Measurements from ENCODE around the gene ATP2C2.

The ATP2C2 gene

DNA sequence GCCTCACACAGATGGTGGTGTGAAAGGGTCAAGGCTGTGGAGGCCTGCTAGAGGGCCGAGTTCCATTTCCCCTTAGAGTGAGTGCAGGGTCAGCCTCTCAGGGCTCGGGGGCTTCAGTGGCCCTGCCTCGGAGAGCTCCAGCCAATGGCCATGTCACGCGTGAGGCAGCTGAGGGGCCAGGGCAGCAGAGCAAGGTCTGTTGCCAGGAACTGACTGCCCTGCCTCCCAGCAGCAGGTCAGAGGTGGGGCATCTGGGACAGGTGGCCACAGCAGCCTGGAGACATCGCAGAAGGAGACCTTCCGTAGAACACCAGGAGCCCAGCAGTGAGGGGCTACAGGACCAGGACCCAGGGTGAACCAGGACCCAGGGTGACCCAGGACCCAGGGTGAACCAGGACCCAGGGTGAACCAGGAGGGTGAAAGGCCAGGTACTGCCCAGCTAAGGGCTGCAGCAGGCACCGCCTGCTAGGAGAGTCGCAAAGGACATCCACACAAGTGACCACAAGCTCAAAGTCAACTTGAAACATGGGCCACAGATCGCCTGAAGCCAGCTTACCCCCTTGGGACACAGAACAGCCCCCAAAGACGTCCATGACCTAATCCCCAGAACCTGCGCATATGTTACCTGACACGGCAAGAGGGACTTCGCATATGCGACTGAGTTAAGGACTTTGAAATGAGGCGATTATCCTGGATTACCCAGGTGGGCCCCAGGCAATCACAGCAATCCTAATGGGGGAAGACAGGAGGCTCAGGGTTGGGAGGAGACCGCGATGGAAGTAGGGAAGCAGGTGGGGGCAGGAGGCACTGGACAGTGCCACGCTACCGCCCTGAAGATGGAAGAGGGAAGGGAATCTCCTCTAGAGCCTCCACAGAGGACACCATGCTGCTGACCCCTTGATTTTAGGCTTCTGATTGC, 141.0 kb downstream of the ATP2C2 start:
- no peak for DNase-seq

DNA sequence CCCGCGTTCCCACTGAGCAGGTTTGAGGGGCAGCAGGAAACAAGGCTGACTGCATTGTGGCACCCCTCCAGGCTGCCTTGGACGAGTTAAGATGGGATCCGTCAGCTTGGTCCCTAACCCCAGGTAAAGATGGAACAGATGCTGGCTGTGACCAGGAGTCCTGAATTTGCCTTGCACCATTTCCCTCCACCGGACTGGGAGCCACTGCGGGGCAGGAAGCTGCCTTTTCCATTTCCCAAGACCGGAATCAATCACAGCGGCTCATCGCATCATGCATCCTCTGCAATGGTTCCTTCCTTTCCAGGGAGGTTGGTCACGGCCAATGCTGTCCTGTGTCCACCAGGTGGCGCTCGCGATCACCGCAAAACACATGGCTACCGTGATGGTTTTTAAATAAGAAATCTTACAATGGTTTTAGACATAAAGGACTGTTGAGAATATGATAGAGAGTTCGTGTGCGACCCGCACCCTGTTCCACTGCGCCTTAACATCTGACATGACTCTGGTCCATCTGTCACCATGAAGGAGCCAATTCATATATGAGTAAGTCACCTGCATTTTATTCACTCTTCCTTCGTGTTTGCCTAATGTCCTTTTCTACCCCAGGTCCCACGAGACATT, 143.0 kb downstream of the ATP2C2 start:
- peak in 50 of 51 donors; percentile 33 to 88 (median 66) for DNase-seq

DNA sequence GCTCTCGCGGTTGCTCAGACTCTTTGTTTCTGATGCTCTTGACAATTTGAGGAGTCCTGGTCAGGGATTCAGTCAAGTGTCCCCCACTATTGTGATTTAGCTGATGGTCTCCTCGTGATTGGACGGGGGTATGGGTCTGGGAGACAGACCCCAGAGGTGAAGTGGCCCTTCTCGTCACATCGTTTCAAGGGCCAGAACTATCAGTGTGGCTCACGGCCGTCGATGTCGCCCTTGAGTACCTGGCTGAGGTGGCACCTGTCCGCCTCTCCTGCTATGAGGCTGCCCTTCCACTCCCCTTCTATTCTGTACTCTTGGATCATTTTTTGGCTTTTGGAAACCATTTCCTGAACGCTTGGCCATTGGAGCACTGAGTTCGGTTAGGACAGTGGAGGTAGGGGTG, 143.5 kb downstream of the ATP2C2 start:
- DNase-seq = no peak

DNA sequence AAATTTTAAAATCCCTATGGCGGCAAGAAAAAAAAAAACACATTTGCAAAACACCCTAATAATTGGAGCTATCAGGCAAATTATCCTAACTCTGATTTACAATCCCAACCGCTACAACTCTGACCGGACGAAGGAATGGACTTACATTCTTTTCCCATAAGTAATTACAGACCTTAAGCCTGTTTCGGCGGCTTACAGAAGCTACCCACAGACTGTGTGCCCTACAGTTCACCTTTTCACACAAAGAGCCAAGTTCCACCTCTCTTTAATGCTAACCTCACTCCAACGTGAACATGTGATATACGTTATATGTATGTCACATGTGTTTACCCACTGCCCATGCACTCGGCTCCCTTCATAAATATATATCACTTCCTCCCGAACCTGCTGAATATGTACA, 144.8 kb downstream of the ATP2C2 start:
- no peak for DNase-seq

DNA sequence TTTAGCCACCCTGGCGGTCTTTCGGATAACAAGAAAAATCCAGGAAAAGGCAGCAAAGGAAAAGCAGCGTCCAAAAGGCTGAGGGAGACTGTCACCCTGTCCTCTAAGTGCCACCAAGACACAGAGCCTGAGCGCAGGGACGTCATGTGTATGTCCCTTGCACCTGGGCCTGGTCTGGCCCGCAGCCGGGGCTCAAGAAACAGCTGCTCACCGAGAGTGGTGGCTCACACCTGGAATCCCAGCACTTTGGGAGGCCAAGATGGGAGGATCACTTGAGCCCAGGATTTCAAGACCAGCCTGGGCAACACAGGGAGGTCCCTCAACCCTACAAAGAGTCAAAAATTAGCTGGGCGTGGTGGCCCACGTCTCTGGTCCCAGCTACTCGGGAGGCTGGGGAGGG, 145.3 kb downstream of the ATP2C2 start:
- DNase-seq = no peak

All from hypothalamus (tissue), 51 donors.